PC-3 (cell line): Measurements from ENCODE around the gene WDFY4. TPM values are rescaled to one million over a fixed set of nuclear protein-coding genes. Genes with fewer than 3 reads are reported as not detected.

Experiments used
- ATAC-seq: fragments of 200-7000 bp; cut with Tn5 transposase; 2 replicates; pipeline ENCODE4 v1.9.1; 2020; ENCODE audit warnings: mild to moderate bottlenecking, moderate library complexity
- BruUV-seq: library from RNA; stranded (reverse); fragments of 400-500 nt; replicated peaks from 2 replicates; lab custom pipeline; 2021; lab: Mats Ljungman, UMichigan
- CTCF ChIA-PET: fragments of 300-600 bp; sonication (Branson Sonifier 250); formaldehyde crosslinking; loops from one replicate; lab custom pipeline; 2022; ENCODE audit warnings: antibody characterized with exemption; lab: Charles Lee
- POLR2A ChIA-PET: fragments of 300-600 bp; sonication (Branson Sonifier 250); formaldehyde crosslinking; loops from one replicate; lab custom pipeline; 2022; ENCODE audit warnings: antibody characterized with exemption; ENCODE audit not compliant: unreplicated experiment; lab: Charles Lee
- DNase-seq: peaks from one replicate; pipeline ENCODE4 v3.0.0-alpha.2; 2015
- H2AFZ ChIP-seq: fragments of 300-600 bp; sonication (generic); 2 replicates; pipeline ENCODE4 v1.6.0; 2016; ENCODE audit warnings: antibody characterized with exemption, low read length
- H3F3A ChIP-seq: fragments of 300-600 bp; sonication (generic); one replicate; pipeline ENCODE4 v1.6.0; 2017; ENCODE audit warnings: antibody characterized with exemption, low read length, control low read depth, mild to moderate bottlenecking; ENCODE audit not compliant: unreplicated experiment
- H3K27ac ChIP-seq: fragments of 300-600 bp; sonication (generic); 2 replicates; pipeline ENCODE4 v1.5.1; 2016; ENCODE audit warnings: mild to moderate bottlenecking, low read length
- H3K27me3 ChIP-seq: fragments of 300-600 bp; sonication (generic); 2 replicates; pipeline ENCODE4 v1.6.1; 2016; ENCODE audit warnings: low read length, mixed read lengths
- H3K36me3 ChIP-seq: fragments of 300-600 bp; sonication (generic); 2 replicates; pipeline ENCODE4 v1.6.1; 2016; ENCODE audit warnings: low read depth, mixed run types, low read length, mixed read lengths
- H3K4me1 ChIP-seq: fragments of 300-600 bp; sonication (generic); 2 replicates; pipeline ENCODE4 v1.5.1; 2016; ENCODE audit warnings: low read length; ENCODE audit not compliant: insufficient read depth
- H3K4me2 ChIP-seq: fragments of 300-600 bp; sonication (generic); 2 replicates; pipeline ENCODE4 v1.6.0; 2016; ENCODE audit warnings: low read length
- H3K4me3 ChIP-seq: fragments of 300-600 bp; sonication (generic); 2 replicates; pipeline ENCODE4 v1.5.1; 2016; ENCODE audit warnings: mild to moderate bottlenecking, low read length, mixed read lengths
- H3K79me2 ChIP-seq: fragments of 300-600 bp; sonication (generic); 2 replicates; pipeline ENCODE4 v1.6.1; 2017; ENCODE audit warnings: low read length, mixed read lengths
- H3K9ac ChIP-seq: fragments of 300-600 bp; sonication (generic); 2 replicates; pipeline ENCODE4 v1.6.0; 2016; ENCODE audit warnings: mild to moderate bottlenecking, low read length
- H3K9me2 ChIP-seq: fragments of 300-600 bp; sonication (generic); replicated peaks from 2 replicates; pipeline ENCODE4 v1.6.1; 2016; ENCODE audit warnings: mixed run types, low read length, mixed read lengths
- H3K9me3 ChIP-seq: fragments of 300-600 bp; sonication (generic); 2 replicates; pipeline ENCODE4 v1.6.1; 2016; ENCODE audit warnings: low read length, mixed read lengths
- H4K20me1 ChIP-seq: fragments of 300-600 bp; sonication (generic); 2 replicates; pipeline ENCODE4 v1.6.1; 2016; ENCODE audit warnings: low read length, mixed read lengths
- EZH2 ChIP-seq: fragments of 300-600 bp; sonication (generic); IDR thresholded peaks from one replicate; pipeline ENCODE4 v1.6.1; 2017; ENCODE audit warnings: antibody characterized with exemption, mild to moderate bottlenecking, low read length; ENCODE audit not compliant: unreplicated experiment
- EZH2phosphoT487 ChIP-seq: fragments of 300-600 bp; sonication (generic); IDR thresholded peaks from 2 replicates; pipeline ENCODE4 v1.6.1; 2018; ENCODE audit warnings: mild to moderate bottlenecking, antibody characterized with exemption, low read length, borderline replicate concordance
- intact Hi-C: fragments of 100-400 bp; cut with micrococcal nuclease; formaldehyde crosslinking; loops from 2 replicates; pipeline ENCODE4 v1.9.0; 2023
- total RNA-seq: library from RNA; depleted of rRNA; stranded (reverse); fragments of >200 nt; gene quantifications from 2 replicates; pipeline ENCODE4 v1.2.3, GENCODE V29; 2014
- TF ChIP-seq, protein P1 (sequence below): fragments of 300-600 bp; sonication (generic); conservative IDR thresholded peaks from 2 replicates; pipeline ENCODE4 v1.5.1; 2017; ENCODE audit warnings: antibody characterized with exemption, low read depth, mild to moderate bottlenecking, low read length

Gene WDFY4
- total RNA-seq, 1 experiment from 2014 or later, result not detected

DNA sequence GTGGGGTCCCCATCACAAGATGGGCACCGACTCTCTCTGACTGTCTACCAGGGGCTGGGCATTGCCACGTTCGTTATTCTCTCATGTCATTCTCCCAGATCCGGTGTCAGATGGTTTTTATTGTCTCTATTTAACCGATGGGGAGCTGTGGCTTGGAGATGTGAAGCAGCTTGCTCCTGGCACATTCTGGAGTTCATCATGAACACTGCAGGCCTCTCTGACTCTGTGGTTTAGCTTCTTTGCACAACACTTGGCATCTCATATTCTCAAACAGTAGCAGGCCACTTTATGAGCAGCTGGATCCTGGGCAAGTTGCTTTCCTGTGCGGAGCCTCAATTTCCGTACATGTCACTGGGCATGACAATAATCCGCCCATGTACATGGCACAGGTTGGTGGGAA is 135.1 kb downstream of the WDFY4 start:
- Histone ChIP-seq H3K9ac (no peak overlapping the region), H3K9me2 (no peaks in the 10 kb centered on the region), H2AFZ (no peak overlapping the region), H3K79me2 (no peaks in the 10 kb centered on the region), H3K4me1 (no peaks in the 10 kb centered on the region), H3K4me2 (no peak overlapping the region), H4K20me1 (no peaks in the 10 kb centered on the region), H3K27me3 (peaks cover 54% of the 10 kb centered on the region), H3K4me3 (no peak overlapping the region), H3K9me3 (no peaks in the 10 kb centered on the region), H3F3A (no peaks in the 10 kb centered on the region), H3K27ac (no peak overlapping the region), H3K36me3 (no peaks in the 10 kb centered on the region)
- no peak for TF ChIP-seq EZH2
- no peak for TF ChIP-seq EZH2phosphoT487
- TF ChIP-seq, protein P1, sequence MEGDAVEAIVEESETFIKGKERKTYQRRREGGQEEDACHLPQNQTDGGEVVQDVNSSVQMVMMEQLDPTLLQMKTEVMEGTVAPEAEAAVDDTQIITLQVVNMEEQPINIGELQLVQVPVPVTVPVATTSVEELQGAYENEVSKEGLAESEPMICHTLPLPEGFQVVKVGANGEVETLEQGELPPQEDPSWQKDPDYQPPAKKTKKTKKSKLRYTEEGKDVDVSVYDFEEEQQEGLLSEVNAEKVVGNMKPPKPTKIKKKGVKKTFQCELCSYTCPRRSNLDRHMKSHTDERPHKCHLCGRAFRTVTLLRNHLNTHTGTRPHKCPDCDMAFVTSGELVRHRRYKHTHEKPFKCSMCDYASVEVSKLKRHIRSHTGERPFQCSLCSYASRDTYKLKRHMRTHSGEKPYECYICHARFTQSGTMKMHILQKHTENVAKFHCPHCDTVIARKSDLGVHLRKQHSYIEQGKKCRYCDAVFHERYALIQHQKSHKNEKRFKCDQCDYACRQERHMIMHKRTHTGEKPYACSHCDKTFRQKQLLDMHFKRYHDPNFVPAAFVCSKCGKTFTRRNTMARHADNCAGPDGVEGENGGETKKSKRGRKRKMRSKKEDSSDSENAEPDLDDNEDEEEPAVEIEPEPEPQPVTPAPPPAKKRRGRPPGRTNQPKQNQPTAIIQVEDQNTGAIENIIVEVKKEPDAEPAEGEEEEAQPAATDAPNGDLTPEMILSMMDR, result no peak
- ATAC-seq (no peak), DNase-seq (no peak)
- BruUV-seq, result no TSS peak
- intact Hi-C loops, result no loop called here
- POLR2A ChIA-PET, result no interaction called here
- CTCF ChIA-PET, result no interaction called here

DNA sequence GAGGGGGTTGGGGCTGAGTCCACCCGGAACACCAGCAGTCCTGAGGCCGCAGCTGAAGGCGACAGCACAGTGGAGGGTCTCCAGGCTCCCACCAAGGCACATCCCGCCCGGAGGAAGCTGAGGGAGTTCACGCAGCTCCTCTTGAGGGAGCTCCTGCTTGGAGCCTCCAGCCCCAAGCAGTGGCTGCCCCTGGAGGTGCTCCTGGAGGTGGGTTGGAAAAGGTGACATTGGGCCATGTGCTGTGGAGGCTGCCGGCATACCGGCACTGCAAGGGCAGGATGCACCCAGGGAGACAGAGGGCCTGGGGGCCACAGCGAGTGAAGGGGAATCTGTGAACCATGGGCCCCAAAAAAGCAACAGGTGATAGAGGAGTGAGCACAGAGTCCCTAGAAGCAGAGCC is 135.6 kb downstream of the WDFY4 start:
- Histone ChIP-seq H3K9ac (no peak overlapping the region), H2AFZ (no peak overlapping the region), H3K9me2 (no peaks in the 10 kb centered on the region), H3K9me3 (no peaks in the 10 kb centered on the region), H3K4me2 (no peak overlapping the region), H3K27ac (no peak overlapping the region), H3K4me1 (no peaks in the 10 kb centered on the region), H3K36me3 (no peaks in the 10 kb centered on the region), H3K79me2 (no peaks in the 10 kb centered on the region), H4K20me1 (no peaks in the 10 kb centered on the region), H3F3A (no peaks in the 10 kb centered on the region), H3K27me3 (peaks cover 54% of the 10 kb centered on the region), H3K4me3 (no peak overlapping the region)
- POLR2A ChIA-PET, result no interaction called here
- TF ChIP-seq, protein P1, result no peak
- TF ChIP-seq EZH2phosphoT487 (no peak), EZH2 (no peak)
- BruUV-seq, result no TSS peak
- intact Hi-C loops, result no loop called here
- DNase-seq, result no peak
- CTCF ChIA-PET, result no interaction called here
- ATAC-seq, result no peak

DNA sequence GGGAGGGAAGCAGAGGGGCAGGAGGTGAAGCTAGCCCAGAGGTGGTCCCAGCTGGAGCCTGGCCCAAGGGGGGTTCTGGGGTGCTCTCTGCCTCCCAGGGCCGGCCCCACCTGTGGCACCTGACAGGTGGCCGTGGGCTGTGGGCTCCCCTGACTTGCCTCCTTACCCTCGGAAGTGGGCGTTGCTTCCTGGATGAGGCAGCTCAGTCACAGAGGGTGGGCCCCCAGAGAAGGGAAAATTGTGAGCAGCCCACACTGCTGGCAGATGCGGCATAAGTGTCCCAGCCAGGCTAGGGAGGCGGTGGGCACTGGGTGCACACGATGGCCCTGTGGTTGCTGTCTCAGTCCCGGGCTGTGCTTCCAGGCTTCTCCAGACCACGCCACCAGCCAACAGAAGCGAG is 136.0 kb downstream of the WDFY4 start:
- H3K9me3 ChIP-seq, result no peaks in the 10 kb centered on the region
- no peak overlapping the region for H3K9ac ChIP-seq
- TF ChIP-seq, protein P1, result no peak
- no peak for TF ChIP-seq EZH2
- no peak for TF ChIP-seq EZH2phosphoT487
- no peak overlapping the region for H2AFZ ChIP-seq
- H3K79me2 ChIP-seq, result no peaks in the 10 kb centered on the region
- no peaks in the 10 kb centered on the region for H3K9me2 ChIP-seq
- H3K36me3 ChIP-seq, result no peaks in the 10 kb centered on the region
- H3K27ac ChIP-seq, result no peak overlapping the region
- no peak overlapping the region for H3K4me2 ChIP-seq
- BruUV-seq, result no TSS peak
- no peak overlapping the region for H3K4me3 ChIP-seq
- ATAC-seq (no peak), DNase-seq (no peak)
- H3F3A ChIP-seq, result no peaks in the 10 kb centered on the region
- intact Hi-C loops, result no loop called here
- H3K27me3 ChIP-seq, result peaks cover 54% of the 10 kb centered on the region
- H3K4me1 ChIP-seq, result no peaks in the 10 kb centered on the region
- ChIA-PET CTCF (no interaction called here), POLR2A (no interaction called here)
- no peaks in the 10 kb centered on the region for H4K20me1 ChIP-seq
